Measurements from ENCODE around the gene NUCKS1.

NUCKS1 gene

GRCh38 chr1:205676002-205676401 lies 74.0 kb downstream of the NUCKS1 start:
- no peaks in the 10 kb centered on the region for H3K27me3 ChIP-seq (ENCODE audit: low read depth, low read length)
- H3K4me3 ChIP-seq (ENCODE audit: low read depth in 1 of 2, low read length in 2 of 2) = no peak overlapping the region
- no peak overlapping the region for H3K27ac ChIP-seq (ENCODE audit: low read length)
- H3K9me3 ChIP-seq (ENCODE audit: control insufficient read depth in 1 of 2, low read length in 2 of 2) = no peaks in the 10 kb centered on the region
- no peaks in the 10 kb centered on the region for H3K36me3 ChIP-seq (ENCODE audit: control insufficient read depth in 1 of 2, insufficient read depth in 2 of 2, low read length in 2 of 2)
- H3K4me1 ChIP-seq (ENCODE audit: control insufficient read depth in 1 of 2, insufficient read depth in 2 of 2, low read length in 2 of 2) = peaks cover 0 to 20% of the 10 kb centered on the region in 2 donors

- Histone ChIP-seq H3K9me3 (ENCODE audit: control insufficient read depth in 1 of 2, low read length in 2 of 2) (no peaks in the 10 kb centered on the region), H3K36me3 (ENCODE audit: control insufficient read depth in 1 of 2, insufficient read depth in 2 of 2, low read length in 2 of 2) (no peaks in the 10 kb centered on the region), H3K27me3 (ENCODE audit: low read depth, low read length) (no peaks in the 10 kb centered on the region), H3K4me3 (ENCODE audit: low read depth in 1 of 2, low read length in 2 of 2) (no peak overlapping the region), H3K4me1 (ENCODE audit: control insufficient read depth in 1 of 2, insufficient read depth in 2 of 2, low read length in 2 of 2) (peaks cover 0 to 14% of the 10 kb centered on the region in 2 donors), H3K27ac (ENCODE audit: low read length) (peak overlapping the region; percentile 8)
Observed at GRCh38 chr1:205675247-205675646, 74.7 kb downstream of the NUCKS1 start.

- peaks cover 0 to 12% of the 10 kb centered on the region in 2 donors for H3K4me1 ChIP-seq (ENCODE audit: control insufficient read depth in 1 of 2, insufficient read depth in 2 of 2, low read length in 2 of 2)
- H3K36me3 ChIP-seq (ENCODE audit: control insufficient read depth in 1 of 2, insufficient read depth in 2 of 2, low read length in 2 of 2) = no peaks in the 10 kb centered on the region
- no peaks in the 10 kb centered on the region for H3K27me3 ChIP-seq (ENCODE audit: low read depth, low read length)
- no peaks in the 10 kb centered on the region for H3K9me3 ChIP-seq (ENCODE audit: control insufficient read depth in 1 of 2, low read length in 2 of 2)
- H3K4me3 ChIP-seq (ENCODE audit: low read depth in 1 of 2, low read length in 2 of 2) = no peak overlapping the region
- H3K27ac ChIP-seq (ENCODE audit: low read length) = no peak overlapping the region
Observed at GRCh38 chr1:205672970-205673369, 77.0 kb downstream of the NUCKS1 start.

DNA sequence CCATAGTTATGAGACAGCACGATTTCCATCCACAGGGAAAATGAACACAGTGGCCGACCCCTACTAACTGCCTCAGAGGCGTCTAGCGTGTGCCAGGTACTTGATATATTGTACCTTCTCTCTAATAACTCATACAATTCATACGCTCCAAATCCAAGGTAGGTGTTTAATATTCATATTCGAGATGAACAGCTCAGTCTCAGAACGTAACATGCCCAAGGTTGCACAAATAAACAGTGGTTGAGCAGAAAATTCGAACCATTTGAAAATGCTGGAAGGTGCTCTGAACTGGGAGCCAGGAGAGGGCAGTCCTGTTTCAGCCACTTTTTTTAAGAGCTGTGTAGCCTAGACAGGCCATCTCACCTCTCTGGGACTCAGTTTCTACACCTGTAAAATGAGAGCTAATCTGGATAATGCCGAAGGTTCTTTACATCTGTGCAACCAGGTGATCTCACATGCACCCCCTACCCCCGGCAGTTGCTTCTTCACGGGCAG lies 77.5 kb downstream of the NUCKS1 start:
- no peaks in the 10 kb centered on the region for H3K9me3 ChIP-seq (ENCODE audit: control insufficient read depth in 1 of 2, low read length in 2 of 2)
- H3K4me1 ChIP-seq (ENCODE audit: control insufficient read depth in 1 of 2, insufficient read depth in 2 of 2, low read length in 2 of 2) = peaks cover 0 to 14% of the 10 kb centered on the region in 2 donors
- H3K36me3 ChIP-seq (ENCODE audit: control insufficient read depth in 1 of 2, insufficient read depth in 2 of 2, low read length in 2 of 2) = no peaks in the 10 kb centered on the region
- no peak overlapping the region for H3K27ac ChIP-seq (ENCODE audit: low read length)
- H3K27me3 ChIP-seq (ENCODE audit: low read depth, low read length) = no peaks in the 10 kb centered on the region
- H3K4me3 ChIP-seq (ENCODE audit: low read depth in 1 of 2, low read length in 2 of 2) = no peak overlapping the region

DNA sequence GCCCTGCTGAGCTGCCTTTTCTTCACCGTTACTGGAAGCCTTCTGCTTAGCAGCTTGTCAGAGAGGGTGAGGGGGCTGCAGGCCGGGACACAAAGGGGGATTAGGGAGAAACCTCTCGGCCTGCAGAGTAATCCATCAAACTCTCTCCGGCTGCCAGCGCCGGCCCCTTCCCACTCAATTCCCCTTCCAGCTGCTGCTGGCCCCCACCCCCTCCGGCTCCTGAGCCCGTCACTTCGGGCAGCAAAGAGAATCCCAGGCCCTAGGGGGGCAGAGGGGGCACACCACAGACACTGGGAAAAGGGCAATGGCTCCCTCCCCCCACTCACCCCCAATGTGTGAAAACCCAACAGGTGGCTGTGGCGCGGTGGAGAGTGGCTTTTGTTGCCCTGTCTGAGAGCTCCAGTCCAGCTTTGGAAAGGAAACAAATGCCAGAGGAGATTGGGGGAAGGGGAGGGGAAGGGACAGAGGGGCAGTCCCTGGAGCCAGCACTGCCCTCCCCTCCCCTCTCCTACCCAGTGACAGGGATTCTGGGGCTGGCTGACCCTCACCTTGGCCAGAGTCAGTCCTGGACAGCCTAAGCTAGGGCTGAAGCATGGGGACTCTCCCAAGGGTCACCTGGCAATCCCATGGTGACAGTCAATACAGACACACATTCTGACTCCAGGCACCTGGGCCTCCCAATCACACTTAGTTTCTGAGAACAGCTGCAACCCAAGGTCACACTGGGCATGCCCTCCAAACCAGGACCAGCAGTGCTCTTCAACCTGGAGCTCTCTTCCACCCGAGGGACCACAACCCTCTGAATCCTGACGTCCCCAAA lies 79.2 kb downstream of the NUCKS1 start:
- Histone ChIP-seq H3K27me3 (ENCODE audit: low read depth, low read length) (no peaks in the 10 kb centered on the region), H3K9me3 (ENCODE audit: control insufficient read depth in 1 of 2, low read length in 2 of 2) (no peaks in the 10 kb centered on the region), H3K4me1 (ENCODE audit: control insufficient read depth in 1 of 2, insufficient read depth in 2 of 2, low read length in 2 of 2) (peaks cover 0 to 14% of the 10 kb centered on the region in 2 donors), H3K27ac (ENCODE audit: low read length) (no peak overlapping the region), H3K36me3 (ENCODE audit: control insufficient read depth in 1 of 2, insufficient read depth in 2 of 2, low read length in 2 of 2) (no peaks in the 10 kb centered on the region), H3K4me3 (ENCODE audit: low read depth in 1 of 2, low read length in 2 of 2) (no peak overlapping the region)

DNA sequence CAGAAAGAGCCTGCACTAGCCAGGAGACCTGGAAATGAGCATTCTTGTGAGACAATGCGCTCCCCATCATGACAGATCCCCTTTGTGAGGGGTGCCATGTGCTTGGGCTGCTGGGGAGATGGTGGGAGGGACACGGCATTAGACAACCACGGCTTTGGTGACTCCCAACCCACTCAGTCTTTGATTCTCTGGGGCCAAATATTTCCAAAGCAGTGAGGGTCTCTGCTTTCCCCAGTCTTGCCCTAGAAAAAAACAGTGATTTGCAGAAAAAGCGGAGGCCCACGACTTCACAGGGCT lies 79.9 kb downstream of the NUCKS1 start:
- H3K27me3 ChIP-seq (ENCODE audit: low read depth, low read length) = no peaks in the 10 kb centered on the region
- peaks cover 7 to 14% of the 10 kb centered on the region in 2 donors for H3K4me1 ChIP-seq (ENCODE audit: control insufficient read depth in 1 of 2, insufficient read depth in 2 of 2, low read length in 2 of 2)
- H3K27ac ChIP-seq (ENCODE audit: low read length) = no peak overlapping the region
- no peak overlapping the region for H3K4me3 ChIP-seq (ENCODE audit: low read depth in 1 of 2, low read length in 2 of 2)
- no peaks in the 10 kb centered on the region for H3K36me3 ChIP-seq (ENCODE audit: control insufficient read depth in 1 of 2, insufficient read depth in 2 of 2, low read length in 2 of 2)
- no peaks in the 10 kb centered on the region for H3K9me3 ChIP-seq (ENCODE audit: control insufficient read depth in 1 of 2, low read length in 2 of 2)

DNA sequence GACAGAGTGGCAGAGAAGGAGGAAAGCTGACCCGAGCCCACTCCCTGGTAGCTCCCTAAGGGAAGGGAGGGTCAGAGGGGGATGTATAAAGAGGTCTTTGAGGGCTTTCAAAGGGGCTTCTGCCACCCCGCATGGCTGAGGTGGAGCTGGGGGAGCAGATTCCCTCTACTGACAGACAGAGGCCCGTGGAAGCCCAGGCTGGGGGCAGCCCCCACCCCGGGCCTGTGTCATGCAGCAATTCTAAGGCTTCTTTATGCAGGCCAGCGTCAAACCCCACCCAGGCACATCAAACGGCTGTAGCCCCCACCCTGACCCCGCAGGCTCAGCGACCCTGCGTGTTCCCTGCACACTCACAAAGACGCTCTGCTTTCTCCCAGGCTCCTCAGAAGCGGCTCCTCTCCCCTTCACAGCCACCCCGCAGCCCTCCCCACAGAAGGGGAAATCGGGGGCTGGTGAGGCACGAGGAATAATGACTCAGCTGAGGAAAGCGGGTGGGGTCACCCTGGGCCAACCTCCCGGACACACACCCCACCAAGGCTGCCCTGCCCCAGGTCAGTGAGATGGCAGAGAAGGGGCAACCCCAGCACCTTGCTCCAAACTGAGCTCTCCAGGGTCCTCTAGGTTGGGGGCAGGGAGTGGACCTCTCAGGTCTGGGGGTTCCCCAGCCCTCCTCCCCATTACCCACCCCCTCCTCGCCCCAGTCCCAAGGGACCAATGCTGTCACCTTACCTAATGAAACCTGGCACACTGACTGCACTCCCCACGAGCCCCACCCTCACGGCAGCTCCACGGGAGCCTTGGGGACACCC lies 80.4 kb downstream of the NUCKS1 start:
- H3K27ac ChIP-seq (ENCODE audit: low read length) = no peak overlapping the region
- H3K9me3 ChIP-seq (ENCODE audit: control insufficient read depth in 1 of 2, low read length in 2 of 2) = no peaks in the 10 kb centered on the region
- H3K27me3 ChIP-seq (ENCODE audit: low read depth, low read length) = no peaks in the 10 kb centered on the region
- H3K4me1 ChIP-seq (ENCODE audit: control insufficient read depth in 1 of 2, insufficient read depth in 2 of 2, low read length in 2 of 2) = peaks cover 8 to 14% of the 10 kb centered on the region in 2 donors
- no peaks in the 10 kb centered on the region for H3K36me3 ChIP-seq (ENCODE audit: control insufficient read depth in 1 of 2, insufficient read depth in 2 of 2, low read length in 2 of 2)
- no peak overlapping the region for H3K4me3 ChIP-seq (ENCODE audit: low read depth in 1 of 2, low read length in 2 of 2)

DNA sequence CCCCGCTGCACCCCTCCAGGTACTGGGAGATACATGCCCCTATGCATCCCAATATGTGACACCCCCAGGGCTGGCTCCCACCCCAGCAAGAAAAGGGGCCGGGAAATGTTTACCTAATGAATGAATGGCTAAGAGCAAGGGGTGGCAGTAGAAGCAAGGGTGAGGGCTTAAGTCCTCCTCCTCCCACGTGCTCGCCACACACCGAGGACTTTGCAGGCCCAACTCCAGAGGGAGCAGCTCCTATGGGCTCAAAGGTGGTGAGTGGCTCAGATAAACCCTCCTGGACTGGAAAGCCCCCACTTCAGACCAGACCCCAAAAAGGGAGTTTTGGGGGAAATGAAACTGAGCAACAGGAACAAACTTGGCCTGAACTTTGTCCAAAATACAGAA lies 81.0 kb downstream of the NUCKS1 start:
- peaks cover 8 to 14% of the 10 kb centered on the region in 2 donors for H3K4me1 ChIP-seq (ENCODE audit: control insufficient read depth in 1 of 2, insufficient read depth in 2 of 2, low read length in 2 of 2)
- no peak overlapping the region for H3K27ac ChIP-seq (ENCODE audit: low read length)
- no peak overlapping the region for H3K4me3 ChIP-seq (ENCODE audit: low read depth in 1 of 2, low read length in 2 of 2)
- no peaks in the 10 kb centered on the region for H3K36me3 ChIP-seq (ENCODE audit: control insufficient read depth in 1 of 2, insufficient read depth in 2 of 2, low read length in 2 of 2)
- H3K27me3 ChIP-seq (ENCODE audit: low read depth, low read length) = no peaks in the 10 kb centered on the region
- no peaks in the 10 kb centered on the region for H3K9me3 ChIP-seq (ENCODE audit: control insufficient read depth in 1 of 2, low read length in 2 of 2)

- H3K27me3 ChIP-seq (ENCODE audit: low read depth, low read length) = no peaks in the 10 kb centered on the region
- H3K27ac ChIP-seq (ENCODE audit: low read length) = no peak overlapping the region
- H3K4me1 ChIP-seq (ENCODE audit: control insufficient read depth in 1 of 2, insufficient read depth in 2 of 2, low read length in 2 of 2) = peaks cover 8 to 14% of the 10 kb centered on the region in 2 donors
- H3K9me3 ChIP-seq (ENCODE audit: control insufficient read depth in 1 of 2, low read length in 2 of 2) = no peaks in the 10 kb centered on the region
- H3K4me3 ChIP-seq (ENCODE audit: low read depth in 1 of 2, low read length in 2 of 2) = no peak overlapping the region
- H3K36me3 ChIP-seq (ENCODE audit: control insufficient read depth in 1 of 2, insufficient read depth in 2 of 2, low read length in 2 of 2) = no peaks in the 10 kb centered on the region
Observed at GRCh38 chr1:205667909-205668643, 81.9 kb downstream of the NUCKS1 start.

- Histone ChIP-seq H3K36me3 (ENCODE audit: control insufficient read depth in 1 of 2, insufficient read depth in 2 of 2, low read length in 2 of 2) (no peaks in the 10 kb centered on the region), H3K4me3 (ENCODE audit: low read depth in 1 of 2, low read length in 2 of 2) (no peak overlapping the region), H3K9me3 (ENCODE audit: control insufficient read depth in 1 of 2, low read length in 2 of 2) (no peaks in the 10 kb centered on the region), H3K27ac (ENCODE audit: low read length) (peak overlapping the region; percentile 39), H3K4me1 (ENCODE audit: control insufficient read depth in 1 of 2, insufficient read depth in 2 of 2, low read length in 2 of 2) (peaks cover 8 to 14% of the 10 kb centered on the region in 2 donors), H3K27me3 (ENCODE audit: low read depth, low read length) (no peaks in the 10 kb centered on the region)
Observed at GRCh38 chr1:205666372-205667166, 83.4 kb downstream of the NUCKS1 start.
